NT2/D1 (cell line): ENCODE data around the gene SRP68.

ENCODE experiments used
- DNase-seq: peaks from one replicate; pipeline ENCODE4 v3.0.0-alpha.2; 2011; ENCODE audit warnings: low read depth, low spot score
- H3K27me3 ChIP-seq: 2 replicates; pipeline ENCODE4 v1.6.0; 2011; ENCODE audit warnings: mild to moderate bottlenecking; ENCODE audit not compliant: insufficient read length, insufficient read depth
- H3K36me3 ChIP-seq: 2 replicates; pipeline ENCODE4 v1.6.1; 2011; ENCODE audit warnings: mild to moderate bottlenecking, low read length, mixed read lengths; ENCODE audit not compliant: insufficient read depth, insufficient read length
- H3K4me1 ChIP-seq: 2 replicates; pipeline ENCODE4 v1.5.1; 2011; ENCODE audit not compliant: insufficient read depth, insufficient read length
- H3K4me3 ChIP-seq: 2 replicates; pipeline ENCODE4 v1.5.1; 2011; ENCODE audit warnings: low read depth; ENCODE audit not compliant: insufficient read length
- H3K9ac ChIP-seq: 2 replicates; pipeline ENCODE4 v1.6.0; 2011; ENCODE audit warnings: low read depth; ENCODE audit not compliant: insufficient read length
- H3K9me3 ChIP-seq: 2 replicates; pipeline ENCODE4 v1.5.1; 2011; ENCODE audit warnings: mild to moderate bottlenecking, low read length; ENCODE audit not compliant: insufficient read depth
- SUZ12 ChIP-seq: IDR thresholded peaks from 2 replicates; pipeline ENCODE4 v1.6.1; 2011; ENCODE audit not compliant: insufficient read length, insufficient read depth; ENCODE audit errors: extremely low read depth
- YY1 ChIP-seq: IDR thresholded peaks from 2 replicates; pipeline ENCODE4 v1.6.1; 2011; ENCODE audit not compliant: insufficient read length, insufficient read depth
- ZNF274 ChIP-seq: IDR thresholded peaks from 2 replicates; pipeline ENCODE4 v1.6.1; 2011; ENCODE audit warnings: mild to moderate bottlenecking, low read depth, low read length

The SRP68 gene

DNA sequence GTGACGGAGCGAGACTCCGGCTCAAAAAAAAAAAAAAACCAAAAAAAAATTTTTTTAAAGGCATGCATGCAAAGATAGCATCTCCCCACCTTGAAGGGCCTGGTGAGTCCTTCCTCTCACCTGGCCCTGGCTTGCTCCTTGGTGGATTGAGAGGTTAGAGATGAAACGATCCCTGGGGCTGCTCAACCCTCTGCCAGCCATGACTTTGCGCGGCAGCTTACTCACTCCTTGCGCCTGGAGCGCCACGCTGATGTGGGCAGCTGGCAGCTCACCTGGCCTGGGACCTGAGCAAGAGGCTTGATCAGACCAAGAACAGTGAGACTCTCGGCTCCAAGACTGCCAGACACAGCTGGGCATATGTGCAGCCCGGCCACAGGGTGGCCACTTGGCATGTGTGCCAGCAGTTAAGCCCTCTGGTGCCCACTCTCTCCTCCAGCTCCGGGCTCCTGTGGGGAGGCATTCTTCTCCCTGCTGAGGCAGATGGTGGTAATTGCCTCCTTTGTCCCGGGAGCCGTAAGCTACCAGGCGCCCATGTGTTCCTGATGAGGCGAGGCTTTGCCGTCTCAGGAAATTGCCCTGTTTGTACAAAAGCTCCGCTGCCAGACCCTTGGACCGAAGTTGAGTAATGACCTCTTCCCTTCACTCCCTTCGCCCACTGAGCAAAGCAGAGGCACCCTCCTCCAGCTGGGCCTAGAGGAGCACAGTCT lies 40.1 kb downstream of the SRP68 start:
- Histone ChIP-seq H3K27me3 (no peaks in the 10 kb centered on the region), H3K9ac (no peak overlapping the region), H3K4me1 (peaks cover 20% of the 10 kb centered on the region), H3K9me3 (peaks cover 18% of the 10 kb centered on the region; the same call in 1 of the 2 replicates), H3K36me3 (peaks cover 6% of the 10 kb centered on the region), H3K4me3 (no peak overlapping the region)
- TF ChIP-seq SUZ12 (no peak), YY1 (no peak), ZNF274 (no peak)
- DNase-seq: no peak

GRCh38 chr17:76027159-76027839 lies 45.0 kb downstream of the SRP68 start, which contains the start of gene EVPL:
Gene EVPL (minus strand): TSS chr17:76027306. CDS start chr17:76027198, 108 bp downstream.
- Histone ChIP-seq H3K27me3 (no peaks in the 10 kb centered on the region), H3K9me3 (peaks cover 4% of the 10 kb centered on the region; the same call in 1 of the 2 replicates), H3K4me3 (no peak within 1 kb of the TSS), H3K36me3 (no peaks in the 10 kb centered on the region), H3K4me1 (peaks cover 20% of the 10 kb centered on the region), H3K9ac (no peak within 1 kb of the TSS)
- TF ChIP-seq ZNF274 (no peak), YY1 (no peak), SUZ12 (no peak)
- DNase-seq: no peak

DNA sequence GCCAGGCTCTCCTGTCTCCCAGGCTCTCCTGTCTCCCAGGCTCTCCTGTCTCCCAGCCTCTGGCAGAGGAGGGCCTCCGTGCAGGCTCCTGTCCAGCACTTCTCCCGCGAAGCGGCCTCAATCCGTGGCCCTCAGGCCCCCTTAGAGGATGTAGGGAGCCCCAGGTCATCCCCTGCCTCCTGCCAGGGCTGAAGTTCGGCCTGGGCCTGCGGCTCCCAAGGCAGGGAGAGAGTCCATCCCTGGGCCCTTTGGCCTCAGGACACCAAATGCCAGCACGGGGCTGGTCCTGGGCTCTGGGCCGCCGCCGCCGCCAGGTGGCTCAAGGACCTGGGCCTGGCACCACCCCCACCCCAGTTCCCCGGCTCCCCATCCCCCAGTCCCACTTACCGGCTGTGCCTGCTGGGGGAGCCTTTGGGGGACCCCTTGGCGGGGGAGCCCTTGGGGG lies 45.6 kb downstream of the SRP68 start:
- no peaks in the 10 kb centered on the region for H3K9me3 ChIP-seq
- no peak overlapping the region for H3K9ac ChIP-seq
- H3K36me3 ChIP-seq: no peaks in the 10 kb centered on the region
- H3K27me3 ChIP-seq: no peaks in the 10 kb centered on the region
- H3K4me1 ChIP-seq: peaks cover 17% of the 10 kb centered on the region
- no peak overlapping the region for H3K4me3 ChIP-seq
- no peak for TF ChIP-seq SUZ12
- TF ChIP-seq YY1: no peak
- TF ChIP-seq ZNF274: no peak
- no peak for DNase-seq

DNA sequence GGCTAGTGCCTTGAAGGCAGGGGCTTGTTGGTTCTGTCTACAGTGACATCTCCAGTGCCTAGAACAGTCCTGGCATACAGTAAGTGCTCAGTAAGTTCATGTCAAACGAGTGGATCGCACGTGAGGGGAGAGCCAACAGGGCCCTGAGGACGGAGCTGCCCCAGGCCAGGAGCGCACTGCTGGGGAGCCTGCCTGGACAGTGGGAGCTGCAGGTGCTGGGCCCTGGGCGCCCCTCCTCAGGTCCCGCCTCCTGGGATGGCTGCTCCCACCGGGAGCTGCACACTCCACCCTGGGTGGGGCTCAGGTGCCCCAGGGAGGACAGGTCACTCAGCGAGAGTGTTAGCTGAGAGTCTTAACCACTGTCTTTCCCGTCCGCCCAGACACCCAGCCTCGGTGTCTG lies 47.0 kb downstream of the SRP68 start:
- DNase-seq: no peak
- no peaks in the 10 kb centered on the region for H3K36me3 ChIP-seq
- no peaks in the 10 kb centered on the region for H3K27me3 ChIP-seq
- H3K4me1 ChIP-seq: peaks cover 17% of the 10 kb centered on the region
- no peak overlapping the region for H3K9ac ChIP-seq
- TF ChIP-seq YY1 (no peak), SUZ12 (no peak), ZNF274 (no peak)
- no peaks in the 10 kb centered on the region for H3K9me3 ChIP-seq
- no peak overlapping the region for H3K4me3 ChIP-seq

- no peak overlapping the region for H3K4me3 ChIP-seq
- no peaks in the 10 kb centered on the region for H3K27me3 ChIP-seq
- no peaks in the 10 kb centered on the region for H3K36me3 ChIP-seq
- H3K4me1 ChIP-seq: peaks cover 17% of the 10 kb centered on the region
- DNase-seq: no peak
- no peaks in the 10 kb centered on the region for H3K9me3 ChIP-seq
- TF ChIP-seq SUZ12: no peak
- no peak for TF ChIP-seq ZNF274
- TF ChIP-seq YY1: no peak
- no peak overlapping the region for H3K9ac ChIP-seq
These were observed 48.0 kb downstream of the SRP68 start for GRCh38 chr17:76024353-76024752.

- Histone ChIP-seq H3K4me1 (peaks cover 17% of the 10 kb centered on the region), H3K9me3 (no peaks in the 10 kb centered on the region), H3K36me3 (no peaks in the 10 kb centered on the region), H3K4me3 (no peak overlapping the region), H3K9ac (no peak overlapping the region), H3K27me3 (no peaks in the 10 kb centered on the region)
- no peak for TF ChIP-seq ZNF274
- no peak for TF ChIP-seq SUZ12
- no peak for TF ChIP-seq YY1
- no peak for DNase-seq
These were observed 48.4 kb downstream of the SRP68 start for GRCh38 chr17:76023900-76024237.

- H3K27me3 ChIP-seq: no peaks in the 10 kb centered on the region
- H3K4me1 ChIP-seq: peaks cover 12% of the 10 kb centered on the region
- no peaks in the 10 kb centered on the region for H3K9me3 ChIP-seq
- H3K36me3 ChIP-seq: no peaks in the 10 kb centered on the region
- H3K4me3 ChIP-seq: no peak overlapping the region
- H3K9ac ChIP-seq: no peak overlapping the region
- TF ChIP-seq SUZ12: no peak
- no peak for TF ChIP-seq ZNF274
- no peak for TF ChIP-seq YY1
- DNase-seq: no peak
These were observed 49.1 kb downstream of the SRP68 start for GRCh38 chr17:76022973-76023899.
